ENCODE data around the gene GPR62. TPM values are rescaled to one million over a fixed set of nuclear protein-coding genes. Genes with fewer than 3 reads are reported as not detected.

Gene GPR62
- total and polyA plus RNA-seq, 2 of the 8 experiments (the other 6 are each of a cell fraction or from before 2014, with no cell fraction given): 0.22 to 0.29 TPM

DNA sequence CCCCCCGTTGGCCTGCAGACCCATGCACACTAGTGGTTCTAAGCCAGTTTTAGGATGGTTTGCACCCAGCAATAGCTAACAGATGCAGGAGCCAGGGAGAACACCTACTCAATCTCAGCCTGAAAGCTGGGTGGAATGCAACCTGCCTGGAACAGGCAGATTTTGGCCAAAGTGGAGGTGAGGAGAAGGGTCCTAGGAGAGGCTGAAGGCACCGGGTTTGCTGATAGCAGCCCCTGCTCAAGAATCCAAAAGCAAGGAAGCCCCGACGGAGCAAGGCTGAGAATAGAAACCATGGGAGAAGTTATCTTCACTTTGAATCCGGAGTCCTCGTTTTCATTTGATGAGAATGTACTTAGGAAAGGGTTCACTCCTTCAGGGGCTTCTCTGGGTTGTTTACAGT lies 23.4 kb upstream of the GPR62 start (continued):
- no peak for TF ChIP-seq SIN3A (conservative IDR thresholded peaks at IDR 0.05 in 1 of 2, IDR thresholded peaks at IDR 0.05 in 1 of 2; ENCODE audit: low read depth in 1 of 2, low read length in 2 of 2)
- TF ChIP-seq RNF2 (IDR thresholded peaks at IDR 0.05; ENCODE audit: borderline replicate concordance, low read depth, low read length, missing control alignments, poor library complexity, severe bottlenecking): no peak

Measured in H1 (cell line).